ENCODE data around the gene NACA2.

The NACA2 gene

DNA sequence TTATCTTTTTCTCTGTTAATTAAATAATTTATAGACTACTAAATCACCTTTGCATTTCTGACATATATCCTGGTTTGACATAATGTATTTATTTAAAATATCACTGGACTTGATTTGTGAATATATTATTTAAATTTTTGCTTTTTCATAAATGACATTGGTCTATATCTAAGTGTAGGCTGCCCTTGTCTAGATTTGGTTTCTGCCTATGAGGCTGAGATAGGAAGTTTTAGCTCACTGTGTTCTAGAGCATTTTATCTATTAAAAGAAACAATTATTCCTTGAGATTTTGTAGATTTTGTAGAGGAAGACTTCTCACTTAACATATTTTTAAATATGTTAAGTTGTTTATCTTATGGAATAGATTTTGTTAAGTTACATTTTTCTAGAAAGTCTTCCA, 43.9 kb downstream of the NACA2 start:
- no peak for DNase-seq (ENCODE audit: low read depth)

DNA sequence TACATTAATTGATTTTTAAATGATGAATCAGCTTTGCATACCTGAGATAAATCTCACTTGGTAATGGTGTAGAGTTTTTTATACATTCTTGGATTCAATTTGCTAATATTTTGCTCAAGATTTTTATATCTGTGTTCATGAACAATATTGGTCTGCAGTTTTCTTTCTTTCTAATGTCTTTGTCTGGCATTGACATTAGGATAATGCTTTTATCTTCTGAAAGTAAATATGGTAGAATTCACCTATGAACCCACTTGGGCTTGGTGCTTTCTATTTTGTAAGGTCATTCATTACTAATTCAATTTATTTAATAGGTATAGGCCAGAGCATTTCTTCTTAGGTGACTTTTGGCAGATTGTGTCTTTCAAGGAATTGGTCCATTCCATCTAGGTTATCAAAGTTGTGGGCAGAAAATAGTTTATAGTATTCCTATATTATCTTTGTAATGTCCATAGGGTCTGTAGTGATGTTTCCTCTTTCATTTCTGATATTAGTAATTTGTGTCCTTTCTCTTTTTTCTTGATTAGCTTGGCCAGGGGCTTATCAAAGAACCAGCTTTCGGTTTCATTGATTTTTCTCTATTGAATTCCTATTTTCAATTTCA, 45.6 kb downstream of the NACA2 start:
- DNase-seq (ENCODE audit: low read depth), result no peak

DNA sequence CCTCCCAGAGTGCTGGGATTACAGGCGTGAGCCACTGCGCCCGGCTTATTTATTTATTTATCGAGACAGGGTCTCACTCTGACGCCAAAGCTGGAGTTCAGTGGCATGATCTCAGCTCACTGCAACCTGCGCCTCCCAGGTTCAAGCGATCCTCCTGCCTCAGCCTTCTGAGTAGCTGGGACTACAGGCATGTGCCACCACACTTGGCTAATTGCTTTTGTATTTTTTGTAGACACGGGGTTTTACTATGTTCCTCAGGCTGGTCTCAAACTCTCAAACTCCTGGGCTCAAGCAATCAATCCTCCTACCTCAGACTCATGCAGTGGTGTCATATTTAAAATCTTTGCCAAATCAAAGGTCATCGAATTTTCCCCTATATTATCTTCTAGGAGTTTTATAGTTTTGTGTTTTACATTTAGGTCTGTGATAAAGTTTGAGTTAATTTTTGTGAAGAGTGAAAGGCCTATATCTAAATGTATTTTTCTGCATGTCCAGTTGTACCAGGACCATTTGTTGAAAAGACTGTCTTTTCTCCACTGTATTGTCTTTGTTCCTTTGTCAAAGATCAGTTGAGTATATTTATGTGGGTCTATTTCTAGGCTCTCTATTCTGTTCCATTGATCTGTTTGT, 47.1 kb downstream of the NACA2 start:
- DNase-seq (ENCODE audit: low read depth), result no peak

DNA sequence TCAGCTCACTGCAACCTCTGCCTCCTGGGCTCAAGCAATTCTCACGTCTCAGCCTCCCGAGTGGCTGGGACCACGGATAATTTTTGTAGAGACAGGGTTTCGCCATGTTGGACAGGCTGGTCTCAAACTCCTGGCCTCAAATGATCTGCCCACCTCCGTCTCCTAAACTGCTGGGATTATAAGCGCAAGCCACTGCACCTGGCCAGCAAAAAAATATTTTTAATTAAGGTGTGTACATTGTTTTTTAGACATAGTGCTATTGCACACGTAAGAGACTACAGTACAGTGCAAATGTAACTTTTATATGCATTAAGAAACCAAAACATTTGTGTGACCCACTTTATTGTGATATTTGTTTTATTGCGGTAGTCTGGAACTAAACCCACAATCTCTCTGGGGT, 49.0 kb downstream of the NACA2 start:
- no peak for DNase-seq (ENCODE audit: low read depth)

DNA sequence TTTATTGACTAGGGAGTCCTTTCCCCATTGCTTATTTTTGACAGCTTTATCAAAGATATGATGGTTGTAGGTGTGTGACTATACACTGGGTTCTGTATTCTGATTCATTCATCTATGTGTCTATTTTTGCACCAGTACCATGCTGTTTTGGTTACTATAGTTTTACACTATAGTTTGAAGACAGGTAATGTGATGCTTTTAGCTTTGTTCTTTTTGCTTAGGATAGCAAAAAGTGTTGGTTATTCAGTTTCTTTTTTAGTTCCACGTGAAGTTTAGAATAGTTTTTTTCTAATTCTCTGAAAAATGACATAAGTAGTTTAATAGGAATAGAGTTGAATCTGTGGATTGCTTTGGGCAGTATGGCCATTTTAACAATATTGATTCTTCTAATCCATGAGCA, 50.1 kb downstream of the NACA2 start:
- DNase-seq (ENCODE audit: low read depth), result no peak

All from stimulated activated CD8-positive, alpha-beta memory T cell treated with anti-CD3 and anti-CD28 coated beads, Interleukin-15, amount 100 ng/mL, for 24 hours (primary cell).